Kidney (tissue), 14 donors: ENCODE measurements around the gene SNX2. TPM values are rescaled to one million over a fixed set of nuclear protein-coding genes. Genes with fewer than 3 reads are reported as not detected.

Experiments used
- DNase-seq, 5 donors: peaks; one replicate each; pipeline ENCODE4 v3.0.0-alpha.2; 2013 to 2020
- FAIRE-seq: peaks from 2 replicates; lab custom pipeline; 2012; peaks lifted over from hg19 to GRCh38; lab: Jason Lieb, UNC
- H3K27ac ChIP-seq, 2 donors: one replicate each; pipeline ENCODE4 v1.7.0; 2013; ENCODE audit warnings: low read depth in 2 of 2, low read length in 2 of 2, inconsistent platforms in 1 of 2
- H3K27me3 ChIP-seq: one replicate; pipeline ENCODE4 v1.7.1; 2013; ENCODE audit warnings: low read length, inconsistent platforms; ENCODE audit not compliant: control insufficient read depth, insufficient read depth
- H3K36me3 ChIP-seq, 3 donors: one replicate each; pipeline versions ENCODE4 v1.7.0 to v1.7.1; 2013; ENCODE audit warnings: low read length in 3 of 3, control low read depth in 1 of 3, inconsistent platforms in 1 of 3; ENCODE audit not compliant: insufficient read depth in 3 of 3, control insufficient read depth in 2 of 3
- H3K4me1 ChIP-seq, 3 donors: one replicate each; pipeline versions ENCODE4 v1.7.0 to v1.7.1; 2013; ENCODE audit warnings: low read length in 3 of 3, inconsistent platforms in 1 of 3, low read depth in 1 of 3; ENCODE audit not compliant: control insufficient read depth in 2 of 3, insufficient read depth in 2 of 3
- H3K4me3 ChIP-seq, 3 donors: one replicate each; pipeline versions ENCODE4 v1.7.0 to v1.8.1; 2013; ENCODE audit warnings: low read length in 3 of 3, control low read depth in 1 of 3, inconsistent platforms in 1 of 3
- H3K9ac ChIP-seq, 3 donors: one replicate each; pipeline versions ENCODE4 v1.7.0 to v1.7.1; 2013; ENCODE audit warnings: low read length in 3 of 3, control low read depth in 1 of 3, inconsistent platforms in 1 of 3
- H3K9me3 ChIP-seq, 3 donors: one replicate each; pipeline versions ENCODE4 v1.7.0 to v1.7.1; 2013; ENCODE audit warnings: low read length in 3 of 3, control low read depth in 1 of 3, inconsistent platforms in 1 of 3; ENCODE audit not compliant: control insufficient read depth in 2 of 3, insufficient read depth in 1 of 3
- intact Hi-C: fragments of 100-400 bp; cut with DNase I; formaldehyde crosslinking; loops from one replicate; pipeline ENCODE4 v1.11.1; 2022
- polyA plus RNA-seq: library from polyadenylated mRNA; stranded (reverse); fragments of 350-450 nt; fragmentation: Illumina TruSeq; extraction: RNeasy Lipid Tissue Mini Kit (QIAGEN cat#74804); gene quantifications from one replicate; pipeline ENCODE4 v1.2.3, GENCODE V29; 2014; ENCODE audit warnings: low read depth, low replicate concordance; ENCODE audit not compliant: insufficient read depth
- total RNA-seq: library from RNA; stranded (reverse); fragmentation: NEBNext Ultra II Directional; extraction: Animal tissue kit (Norgen Biotek cat#: 25700); gene quantifications from one replicate; pipeline ENCODE4 v1.2.1, GENCODE V29; 2021
- TF ChIP-seq, protein P1 (sequence below): IDR thresholded peaks from 3 replicates; pipeline ENCODE4 v1.5.1; 2012; ENCODE audit warnings: mild to moderate bottlenecking, moderate library complexity, borderline replicate concordance; ENCODE audit not compliant: insufficient read depth; ENCODE audit errors: extremely low read depth
- donor health status: control.
- donor health status: control.
- donor health status: control.
- donor health status: control.
- donor health status: control.
- donor health status: DM: yes; HTN: yes; CAD: no.
- donor health status: Normal renal cell carcinoma (clear cell type).

The SNX2 gene
- total and polyA plus RNA-seq, 2 donors from 2014 or later: 75.8 to 81.3 TPM

DNA sequence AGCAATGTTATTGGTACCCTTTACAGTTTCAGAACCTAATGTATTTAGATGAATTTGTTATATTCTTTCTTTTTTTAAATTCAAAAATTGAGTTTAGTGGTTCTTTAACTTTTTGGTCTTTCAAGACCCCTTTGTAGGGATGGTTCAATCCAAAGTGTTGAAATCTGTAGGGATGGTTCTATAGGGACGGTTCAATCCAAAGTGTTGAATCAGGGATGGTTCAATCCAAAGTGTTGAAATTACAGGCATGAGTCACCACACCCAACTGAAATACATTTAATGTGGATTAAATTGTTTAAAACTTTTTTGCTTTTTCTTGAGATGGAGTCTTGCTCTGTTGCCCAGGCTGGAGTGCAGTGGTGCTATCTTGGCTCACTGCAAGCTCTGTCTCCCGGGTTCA, 30.6 kb downstream of the SNX2 start:
- Histone ChIP-seq H3K4me1 (no peaks in the 10 kb centered on the region), H3K27ac (no peak overlapping the region), H3K27me3 (no peaks in the 10 kb centered on the region), H3K9me3 (no peaks in the 10 kb centered on the region), H3K36me3 (peaks cover 9 to 21% (median 11%) of the 10 kb centered on the region in 3 donors), H3K9ac (no peak overlapping the region), H3K4me3 (no peak overlapping the region)
- FAIRE-seq: no peak
- TF ChIP-seq, protein P1, sequence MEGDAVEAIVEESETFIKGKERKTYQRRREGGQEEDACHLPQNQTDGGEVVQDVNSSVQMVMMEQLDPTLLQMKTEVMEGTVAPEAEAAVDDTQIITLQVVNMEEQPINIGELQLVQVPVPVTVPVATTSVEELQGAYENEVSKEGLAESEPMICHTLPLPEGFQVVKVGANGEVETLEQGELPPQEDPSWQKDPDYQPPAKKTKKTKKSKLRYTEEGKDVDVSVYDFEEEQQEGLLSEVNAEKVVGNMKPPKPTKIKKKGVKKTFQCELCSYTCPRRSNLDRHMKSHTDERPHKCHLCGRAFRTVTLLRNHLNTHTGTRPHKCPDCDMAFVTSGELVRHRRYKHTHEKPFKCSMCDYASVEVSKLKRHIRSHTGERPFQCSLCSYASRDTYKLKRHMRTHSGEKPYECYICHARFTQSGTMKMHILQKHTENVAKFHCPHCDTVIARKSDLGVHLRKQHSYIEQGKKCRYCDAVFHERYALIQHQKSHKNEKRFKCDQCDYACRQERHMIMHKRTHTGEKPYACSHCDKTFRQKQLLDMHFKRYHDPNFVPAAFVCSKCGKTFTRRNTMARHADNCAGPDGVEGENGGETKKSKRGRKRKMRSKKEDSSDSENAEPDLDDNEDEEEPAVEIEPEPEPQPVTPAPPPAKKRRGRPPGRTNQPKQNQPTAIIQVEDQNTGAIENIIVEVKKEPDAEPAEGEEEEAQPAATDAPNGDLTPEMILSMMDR: no peak
- DNase-seq: no peak
- intact Hi-C loops: no loop called here

DNA sequence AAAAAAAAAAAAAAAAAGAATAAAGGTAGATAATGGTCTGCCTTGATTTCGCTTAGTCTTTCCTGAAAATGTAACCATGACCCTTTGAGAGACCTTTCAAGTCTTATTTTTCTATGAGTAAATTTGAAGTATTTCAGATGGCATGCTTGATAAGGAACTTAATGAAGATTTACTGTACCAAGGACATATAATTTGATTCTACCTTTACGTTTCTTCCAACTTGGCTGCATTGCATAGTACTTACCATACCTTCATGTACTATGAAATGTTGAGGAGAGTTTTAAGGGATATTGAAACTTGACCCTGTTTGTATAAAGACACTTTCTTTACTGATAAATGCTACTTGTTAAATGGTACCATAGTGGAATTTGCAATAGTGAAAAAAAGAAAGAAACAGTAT, 35.5 kb downstream of the SNX2 start:
- peaks cover 3 to 11% (median 3%) of the 10 kb centered on the region in 3 donors for H3K36me3 ChIP-seq
- TF ChIP-seq, protein P1: no peak
- FAIRE-seq (no peak), DNase-seq (no peak)
- no peak overlapping the region for H3K4me3 ChIP-seq
- no peak overlapping the region for H3K9ac ChIP-seq
- intact Hi-C loops: no loop called here
- no peaks in the 10 kb centered on the region for H3K27me3 ChIP-seq
- H3K27ac ChIP-seq: no peak overlapping the region
- H3K4me1 ChIP-seq: no peaks in the 10 kb centered on the region
- no peaks in the 10 kb centered on the region for H3K9me3 ChIP-seq

DNA sequence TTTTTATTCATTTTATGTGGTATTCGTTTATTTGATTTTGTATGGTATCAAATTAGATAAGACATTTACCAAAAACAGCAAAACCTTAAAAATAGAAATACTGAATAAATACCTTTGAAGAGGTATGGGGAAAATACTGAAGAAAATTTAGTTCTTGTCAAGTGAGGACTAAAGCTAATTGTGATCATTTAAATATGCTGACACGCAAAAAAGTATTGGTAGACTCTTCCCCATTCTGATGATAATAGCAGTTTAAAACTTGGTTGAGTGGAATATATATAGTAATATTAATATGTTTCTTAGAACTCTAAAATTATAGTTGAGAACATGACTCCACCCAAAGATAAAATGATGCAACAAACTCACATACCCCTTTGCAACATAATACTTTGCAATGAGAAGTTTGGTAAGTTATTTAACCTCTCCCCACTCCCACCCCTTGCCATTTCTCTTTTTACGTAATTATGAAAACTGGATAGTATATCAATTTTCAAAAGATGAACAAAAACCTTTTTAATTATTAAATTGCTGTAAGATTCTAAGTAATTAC, 40.4 kb downstream of the SNX2 start:
- DNase-seq: no peak
- no peak for FAIRE-seq
- no peak overlapping the region for H3K9ac ChIP-seq
- intact Hi-C loops: no loop called here
- no peaks in the 10 kb centered on the region for H3K9me3 ChIP-seq
- H3K4me3 ChIP-seq: no peak overlapping the region
- H3K27me3 ChIP-seq: no peaks in the 10 kb centered on the region
- H3K27ac ChIP-seq: no peak overlapping the region
- H3K36me3 ChIP-seq: peaks cover 0 to 3% (median 0%) of the 10 kb centered on the region in 3 donors
- TF ChIP-seq, protein P1: no peak
- no peaks in the 10 kb centered on the region for H3K4me1 ChIP-seq

DNA sequence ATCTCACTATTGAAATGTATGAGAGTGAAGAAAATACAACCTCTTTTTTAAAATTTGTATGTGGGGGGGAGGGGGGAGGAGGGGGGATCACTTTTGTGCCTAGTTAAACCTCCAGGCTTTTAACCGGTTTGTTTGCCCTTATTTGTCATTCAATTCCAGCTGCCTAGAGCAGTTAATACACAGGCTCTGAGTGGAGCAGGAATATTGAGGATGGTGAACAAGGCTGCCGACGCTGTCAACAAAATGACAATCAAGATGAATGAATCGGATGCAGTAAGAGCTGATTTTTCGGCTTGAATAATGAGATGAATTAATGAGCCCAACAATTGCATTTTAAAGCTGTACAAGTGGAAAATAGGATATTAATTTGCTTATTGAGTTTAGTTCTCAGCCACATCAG, 41.9 kb downstream of the SNX2 start:
- intact Hi-C loops: no loop called here
- Histone ChIP-seq H3K9ac (no peak overlapping the region), H3K36me3 (peaks cover 0 to 3% (median 2%) of the 10 kb centered on the region in 3 donors), H3K27me3 (no peaks in the 10 kb centered on the region), H3K9me3 (no peaks in the 10 kb centered on the region), H3K4me1 (no peaks in the 10 kb centered on the region), H3K4me3 (no peak overlapping the region), H3K27ac (no peak overlapping the region)
- TF ChIP-seq, protein P1: no peak
- FAIRE-seq (no peak), DNase-seq (no peak)
